Fibroblast of skin of left quadriceps (primary cell): ENCODE data around the gene CTNNA1.
"Not testable (repeated sequence)": the region's sequence is repeated elsewhere in the genome, so short reads cannot be mapped to it uniquely, and the experiment has no call there.

Experiments used
- DNase-seq, 2 experiments: peaks; one replicate each; pipeline ENCODE4 v3.0.0-alpha.2; 2013; ENCODE audit warnings: low read depth in 2 of 2

The CTNNA1 gene

GRCh38 chr5:138725153-138725817 is 27.9 kb upstream of the CTNNA1 start:
- no peak for DNase-seq

DNA sequence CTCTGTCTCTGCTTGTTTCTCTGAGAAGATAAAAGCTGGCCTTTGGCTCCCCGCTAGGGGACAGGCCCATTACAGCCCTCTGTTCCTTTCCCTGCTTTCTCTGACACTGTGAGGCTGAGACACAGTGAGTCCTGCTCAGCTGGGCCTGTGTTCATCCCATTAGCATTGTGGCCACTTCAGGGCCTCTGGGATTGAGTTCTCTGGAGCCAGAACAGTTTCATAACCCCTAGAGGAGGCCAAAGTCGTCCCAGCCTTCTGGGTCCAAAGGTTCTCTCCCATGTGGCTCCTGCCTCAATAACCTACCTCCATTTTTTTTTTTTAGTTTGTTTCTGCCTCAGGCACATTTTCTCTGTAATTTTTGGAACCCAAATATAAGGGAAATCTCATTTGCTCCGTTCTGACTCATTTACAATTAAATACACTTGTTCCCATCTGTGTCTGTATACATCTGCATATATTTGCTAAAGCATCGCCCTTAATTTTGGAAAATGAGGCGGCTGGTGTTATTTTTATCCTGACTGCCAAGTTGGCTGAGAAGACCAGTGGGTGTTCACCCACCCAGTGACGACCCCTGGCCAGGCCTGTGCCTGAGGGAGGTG is 27.3 kb upstream of the CTNNA1 start:
- no peak for DNase-seq

GRCh38 chr5:138726848-138727247 is 26.4 kb upstream of the CTNNA1 start:
- DNase-seq, result no peak

- DNase-seq, result not testable (repeated sequence)
Observed at GRCh38 chr5:138730496-138730895, 22.7 kb upstream of the CTNNA1 start.

- DNase-seq, result no peak
Observed at GRCh38 chr5:138732466-138732865, 20.8 kb upstream of the CTNNA1 start.

DNA sequence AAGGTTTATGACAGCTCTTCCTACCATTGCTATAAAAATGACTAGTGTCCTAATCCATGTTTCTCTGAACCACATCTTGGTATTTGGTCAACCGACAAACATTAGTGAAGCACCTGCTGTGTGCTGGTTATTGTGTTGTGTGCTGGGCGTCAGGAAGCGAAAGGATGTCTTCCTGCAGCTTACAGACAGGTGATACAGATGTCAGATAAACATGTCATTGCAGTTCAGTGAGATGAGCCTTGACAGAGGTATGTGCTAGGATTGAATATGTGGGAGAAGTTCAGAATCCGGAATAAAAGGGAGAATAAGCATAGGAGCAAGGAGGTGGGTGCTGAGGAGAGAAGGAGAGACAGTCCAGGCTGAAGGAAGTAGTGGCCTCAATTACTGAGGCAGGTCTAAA is 20.3 kb upstream of the CTNNA1 start:
- no peak for DNase-seq

DNA sequence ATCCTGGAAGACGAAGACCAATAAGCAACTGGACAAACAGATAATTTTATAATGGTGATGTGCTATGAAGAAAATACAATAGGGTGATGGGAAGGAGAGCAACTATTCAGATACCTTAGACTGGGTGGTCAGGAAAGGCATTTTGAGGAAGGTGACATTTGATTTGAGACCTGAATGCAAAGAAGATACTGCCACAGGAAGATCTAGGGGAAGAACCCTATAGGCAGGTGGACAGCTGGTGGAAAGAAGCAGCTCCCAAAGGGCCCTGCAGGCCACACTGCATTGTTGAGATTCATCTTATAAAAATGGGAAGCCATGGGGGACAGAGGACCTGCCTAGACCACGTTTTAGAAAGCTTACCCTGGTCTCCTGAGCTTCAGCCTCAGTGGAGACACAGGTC is 19.7 kb upstream of the CTNNA1 start:
- no peak for DNase-seq

DNA sequence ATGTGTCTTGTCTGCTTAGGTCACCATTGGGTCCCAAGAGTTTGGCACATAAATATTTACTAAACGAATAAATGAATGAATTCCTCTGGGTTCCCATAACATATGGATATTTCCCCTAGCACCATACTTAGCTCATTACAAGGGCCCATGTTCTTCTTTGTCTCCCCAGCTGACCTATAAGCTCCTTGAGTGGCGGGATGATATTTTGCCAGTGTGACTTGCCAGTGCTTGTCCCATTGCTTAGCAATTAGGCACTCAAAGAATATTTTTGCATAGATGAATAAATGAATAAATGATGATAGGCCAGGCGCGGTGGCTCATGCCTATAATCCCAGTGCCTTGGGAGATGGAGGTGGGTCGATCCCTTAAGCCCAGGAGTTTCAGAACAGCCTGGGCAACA is 16.9 kb upstream of the CTNNA1 start:
- no peak for DNase-seq

DNA sequence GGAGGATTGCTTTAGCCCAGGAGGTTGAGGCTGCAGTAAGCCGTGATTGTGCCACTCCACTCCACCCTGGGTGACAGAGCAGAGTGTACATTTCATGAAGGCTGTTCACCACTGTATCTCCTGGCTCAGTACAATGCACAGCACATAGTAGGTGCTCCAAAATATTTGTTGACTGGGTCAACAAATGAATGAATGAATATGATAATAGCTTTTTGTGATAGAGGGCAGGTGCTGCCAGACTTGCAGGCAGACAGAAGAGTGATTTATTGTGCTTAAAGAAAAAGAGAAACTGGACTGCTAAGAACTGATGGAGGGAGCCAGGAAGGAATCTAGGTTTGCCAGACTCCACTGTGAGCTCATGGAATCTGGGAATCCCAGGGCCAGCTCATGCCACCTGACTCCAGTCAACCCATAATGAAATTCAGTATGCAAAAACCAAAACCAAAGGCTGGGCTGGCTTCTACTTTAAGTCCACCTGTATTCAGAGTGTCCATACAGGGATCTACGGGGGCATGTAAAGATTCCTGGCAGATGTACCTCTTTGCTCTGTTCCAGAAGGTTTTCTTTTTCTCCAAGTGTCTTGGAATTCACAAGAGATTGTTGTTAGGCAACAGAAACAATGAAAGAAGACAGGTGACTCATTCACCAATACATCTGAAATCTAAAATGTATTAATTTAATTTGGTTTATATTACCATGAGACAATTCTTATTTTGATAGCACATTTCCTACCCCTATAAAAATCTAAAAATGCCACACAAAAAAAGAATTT is 15.5 kb upstream of the CTNNA1 start:
- no peak for DNase-seq

DNA sequence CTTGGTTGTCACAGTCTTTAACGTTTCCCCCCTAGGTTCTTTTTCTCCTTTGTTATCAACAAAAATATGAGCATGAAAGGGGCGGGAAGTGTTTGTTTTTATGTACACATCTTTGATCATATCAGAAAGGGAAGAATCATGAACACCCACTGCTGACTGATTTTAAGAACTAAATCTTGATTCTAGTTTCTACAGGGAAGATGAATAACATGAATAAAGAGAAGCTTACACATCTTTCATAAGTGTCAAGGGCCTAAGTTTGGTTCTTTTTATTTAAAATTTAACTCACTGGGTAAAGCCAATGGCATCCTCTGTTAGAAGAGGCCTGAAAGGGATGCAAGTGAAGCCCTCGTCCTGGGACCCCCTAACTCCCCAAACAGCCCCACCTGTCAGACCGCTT is 14.8 kb upstream of the CTNNA1 start:
- DNase-seq, result no peak

GRCh38 chr5:138739938-138740337 is 13.3 kb upstream of the CTNNA1 start:
- no peak for DNase-seq

DNA sequence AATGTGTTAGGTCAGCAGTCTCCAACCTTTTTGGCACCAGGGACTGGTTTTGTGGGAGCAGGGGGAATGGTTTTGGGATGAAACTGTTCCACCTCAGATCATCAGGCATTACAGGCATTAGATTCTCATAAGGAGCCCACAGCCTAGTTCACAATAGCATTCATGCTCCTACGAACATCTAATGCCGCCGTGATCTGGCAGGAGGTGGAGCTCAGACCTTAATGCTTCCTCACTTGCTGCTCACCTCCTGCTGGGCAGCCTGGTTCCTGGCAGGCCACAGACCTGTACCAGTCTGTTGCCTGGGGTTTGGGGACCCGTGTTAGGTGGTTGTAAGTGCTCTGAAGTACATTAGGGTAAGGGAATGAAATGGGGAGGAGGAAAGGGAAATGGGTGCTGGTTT is 9.7 kb upstream of the CTNNA1 start:
- DNase-seq, result no peak

- no peak for DNase-seq
Observed at GRCh38 chr5:138745268-138745667, 8.0 kb upstream of the CTNNA1 start.

DNA sequence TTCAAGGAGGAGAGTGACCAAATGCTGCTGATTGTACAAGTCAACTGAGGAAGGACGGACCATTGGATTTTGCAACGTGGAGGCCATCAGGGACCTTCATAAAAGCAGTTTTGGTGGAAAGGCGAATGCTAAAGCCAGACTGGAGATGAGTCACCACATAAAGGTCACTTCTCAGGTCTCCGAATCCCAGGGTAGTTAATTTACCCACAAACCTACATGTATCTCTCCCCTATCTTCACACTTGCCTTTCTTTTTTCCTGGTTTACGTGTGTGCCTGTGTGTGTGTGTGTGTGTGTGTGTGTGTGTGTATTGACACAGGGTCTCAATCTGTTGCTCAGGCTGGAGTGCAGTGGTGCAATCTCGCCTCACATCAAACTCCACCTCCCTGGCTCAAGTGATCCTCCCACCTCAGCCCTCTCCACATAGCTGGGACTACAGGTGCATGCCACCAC is 4.6 kb upstream of the CTNNA1 start:
- no peak for DNase-seq

DNA sequence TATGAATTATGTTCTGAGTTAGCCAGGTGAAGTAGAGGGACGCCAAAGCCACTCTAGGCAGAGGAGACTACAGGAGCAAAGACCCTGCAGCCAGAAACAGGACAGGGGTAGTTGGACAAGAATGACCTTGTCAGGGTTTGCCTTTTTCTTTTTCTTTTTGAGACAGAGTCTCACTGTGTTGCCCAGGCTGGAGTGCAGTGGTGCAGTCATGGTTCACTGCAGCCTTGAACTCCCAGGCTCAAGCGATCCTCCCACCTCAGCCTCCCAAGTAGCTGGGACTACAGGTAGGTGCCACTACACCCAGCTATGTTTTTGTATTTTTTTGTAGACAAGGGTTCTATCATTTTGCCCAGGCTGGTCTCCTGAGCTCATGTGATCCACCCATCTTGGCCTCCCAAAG is 1.9 kb upstream of the CTNNA1 start:
- not testable (repeated sequence) for DNase-seq

GRCh38 chr5:138752341-138752950 is 779 bp upstream of the CTNNA1 start:
- no peak for DNase-seq

DNA sequence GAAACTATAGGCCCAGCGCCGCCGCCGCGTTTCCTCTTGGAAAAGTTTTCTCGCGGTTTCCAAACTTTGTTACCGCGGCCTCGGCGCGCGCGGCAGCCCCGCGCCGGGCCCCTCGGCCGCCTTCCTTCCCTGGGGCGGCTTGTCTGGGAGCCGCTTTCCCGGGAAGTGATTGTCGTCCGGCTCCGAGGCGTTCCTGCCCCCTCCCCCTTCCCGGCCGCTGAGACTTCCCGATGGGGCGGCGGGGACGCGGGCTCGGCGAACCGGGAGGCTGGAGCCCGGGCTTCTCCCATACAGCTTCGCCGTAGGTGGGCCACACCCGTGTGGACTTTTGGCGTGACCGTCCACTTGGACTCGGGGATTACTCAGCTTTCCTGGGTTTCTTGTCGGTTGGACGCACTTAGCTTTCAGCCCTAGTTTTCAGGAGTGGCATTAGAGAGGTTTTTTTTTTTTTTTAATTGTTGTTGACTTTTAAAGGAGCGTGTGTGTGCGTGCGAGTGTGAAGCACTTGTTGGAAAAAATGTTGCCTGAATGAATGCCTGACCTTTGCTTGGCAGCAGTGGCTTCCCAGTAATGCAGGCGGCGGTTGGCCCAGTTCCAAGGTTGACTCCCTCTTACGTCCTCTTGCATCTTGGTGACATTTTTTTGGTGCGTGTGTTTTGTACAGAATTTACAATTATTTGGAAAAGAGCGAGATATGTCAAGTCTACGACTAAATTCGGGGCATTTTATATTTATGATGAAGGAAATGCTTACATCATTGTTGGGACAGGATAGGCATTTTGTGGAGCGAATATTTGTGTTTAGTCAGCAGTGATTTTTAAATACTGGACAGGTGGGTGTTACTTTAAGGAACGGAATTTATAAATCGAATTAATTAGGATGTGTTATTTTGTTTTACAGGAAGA is 821 bp downstream of the CTNNA1 start:
- DNase-seq, result peak; percentile 54 to 62

- no peak for DNase-seq
Observed at GRCh38 chr5:138754699-138755057, 1.5 kb downstream of the CTNNA1 start.

- no peak for DNase-seq
Observed at GRCh38 chr5:138755084-138755748, 2.0 kb downstream of the CTNNA1 start.

GRCh38 chr5:138757061-138757776 is 4.0 kb downstream of the CTNNA1 start:
- no peak for DNase-seq
